HL-60 (cell line): ENCODE data around the gene ZBTB6.

Source experiments
- DNase-seq, 2 experiments: peaks; one replicate each; pipeline ENCODE4 v3.0.0-alpha.2; 2010 to 2020; ENCODE audit warnings: low read depth in 1 of 2, low spot score in 1 of 2
- H3K27ac ChIP-seq: fragments of 250-450 bp; sonication (Bioruptor Pico); replicated peaks from 2 replicates; pipeline ENCODE4 v1.5.1; 2020; ENCODE audit warnings: mild to moderate bottlenecking, moderate library complexity
- H3K27me3 ChIP-seq: fragments of 250-450 bp; sonication (Bioruptor Pico); 2 replicates; pipeline ENCODE4 v1.5.1; 2021; ENCODE audit warnings: mild to moderate bottlenecking, moderate library complexity; ENCODE audit not compliant: insufficient read depth, poor library complexity, severe bottlenecking
- H3K4me3 ChIP-seq: replicated peaks from 2 replicates; pipeline ENCODE4 v1.5.1; 2011; ENCODE audit warnings: mild to moderate bottlenecking, control low read depth, low read length; ENCODE audit not compliant: insufficient read depth
- GABPA ChIP-seq: IDR thresholded peaks from 2 replicates; pipeline ENCODE4 v1.6.1; 2012; ENCODE audit warnings: low read depth
- POLR2AphosphoS5 ChIP-seq: IDR thresholded peaks from 2 replicates; pipeline ENCODE4 v1.6.1; 2012; ENCODE audit warnings: low read depth
- SPI1 ChIP-seq: IDR thresholded peaks from 2 replicates; pipeline ENCODE4 v1.6.1; 2012; ENCODE audit warnings: low read depth, mild to moderate bottlenecking, borderline replicate concordance
- TF ChIP-seq, protein P1 (sequence below): IDR thresholded peaks from one replicate; pipeline ENCODE4 v1.5.1; 2011; ENCODE audit warnings: low read length, control low read depth, inconsistent platforms; ENCODE audit not compliant: insufficient read depth

Gene ZBTB6

GRCh38 chr9:122860319-122861142 lies 52.6 kb downstream of the ZBTB6 start:
- Histone ChIP-seq H3K4me3 (no peak overlapping the region), H3K27me3 (no peaks in the 10 kb centered on the region), H3K27ac (no peak overlapping the region)
- no peak for DNase-seq
- no peak for TF ChIP-seq SPI1
- no peak for TF ChIP-seq GABPA
- no peak for TF ChIP-seq POLR2AphosphoS5
- TF ChIP-seq, protein P1, sequence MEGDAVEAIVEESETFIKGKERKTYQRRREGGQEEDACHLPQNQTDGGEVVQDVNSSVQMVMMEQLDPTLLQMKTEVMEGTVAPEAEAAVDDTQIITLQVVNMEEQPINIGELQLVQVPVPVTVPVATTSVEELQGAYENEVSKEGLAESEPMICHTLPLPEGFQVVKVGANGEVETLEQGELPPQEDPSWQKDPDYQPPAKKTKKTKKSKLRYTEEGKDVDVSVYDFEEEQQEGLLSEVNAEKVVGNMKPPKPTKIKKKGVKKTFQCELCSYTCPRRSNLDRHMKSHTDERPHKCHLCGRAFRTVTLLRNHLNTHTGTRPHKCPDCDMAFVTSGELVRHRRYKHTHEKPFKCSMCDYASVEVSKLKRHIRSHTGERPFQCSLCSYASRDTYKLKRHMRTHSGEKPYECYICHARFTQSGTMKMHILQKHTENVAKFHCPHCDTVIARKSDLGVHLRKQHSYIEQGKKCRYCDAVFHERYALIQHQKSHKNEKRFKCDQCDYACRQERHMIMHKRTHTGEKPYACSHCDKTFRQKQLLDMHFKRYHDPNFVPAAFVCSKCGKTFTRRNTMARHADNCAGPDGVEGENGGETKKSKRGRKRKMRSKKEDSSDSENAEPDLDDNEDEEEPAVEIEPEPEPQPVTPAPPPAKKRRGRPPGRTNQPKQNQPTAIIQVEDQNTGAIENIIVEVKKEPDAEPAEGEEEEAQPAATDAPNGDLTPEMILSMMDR: no peak
